GM21529 (cell line): ENCODE results near the gene APBA2.

Experiments used
- ATAC-seq: cut with Tn5 transposase; IDR thresholded peaks from one replicate; pipeline ENCODE4 v1.9.1; 2021; ENCODE audit not compliant: unreplicated experiment

The APBA2 gene

GRCh38 chr15:28895146-28895545 is 9.4 kb downstream of the APBA2 start:
- no peak for ATAC-seq

- no peak for ATAC-seq
Measured at GRCh38 chr15:28895566-28895965, 9.8 kb downstream of the APBA2 start.

- no peak for ATAC-seq
Measured at GRCh38 chr15:28896951-28897350, 11.2 kb downstream of the APBA2 start.

GRCh38 chr15:28897861-28898585 is 12.2 kb downstream of the APBA2 start:
- ATAC-seq, result no peak

- no peak for ATAC-seq
Measured at GRCh38 chr15:28899061-28899738, 13.4 kb downstream of the APBA2 start.

- no peak for ATAC-seq
Measured at GRCh38 chr15:28900041-28900891, 14.5 kb downstream of the APBA2 start.

- no peak for ATAC-seq
Measured at GRCh38 chr15:28900892-28901586, 15.3 kb downstream of the APBA2 start.

GRCh38 chr15:28901587-28901980 is 15.8 kb downstream of the APBA2 start:
- no peak for ATAC-seq

- ATAC-seq, result no peak
Measured at GRCh38 chr15:28901987-28902745, 16.4 kb downstream of the APBA2 start.

GRCh38 chr15:28902856-28903255 is 17.1 kb downstream of the APBA2 start:
- no peak for ATAC-seq

- no peak for ATAC-seq
Measured at GRCh38 chr15:28903555-28903954, 17.8 kb downstream of the APBA2 start.

- no peak for ATAC-seq
Measured at GRCh38 chr15:28904003-28904402, 18.2 kb downstream of the APBA2 start.

GRCh38 chr15:28904541-28905315 is 19.0 kb downstream of the APBA2 start:
- ATAC-seq, result no peak

- no peak for ATAC-seq
Measured at GRCh38 chr15:28907338-28907960, 21.7 kb downstream of the APBA2 start.

GRCh38 chr15:28909958-28910500 is 24.3 kb downstream of the APBA2 start:
- ATAC-seq, result no peak

GRCh38 chr15:28911310-28911931 is 25.6 kb downstream of the APBA2 start:
- no peak for ATAC-seq

GRCh38 chr15:28912422-28912821 is 26.6 kb downstream of the APBA2 start:
- ATAC-seq, result no peak

GRCh38 chr15:28913171-28913765 is 27.5 kb downstream of the APBA2 start:
- ATAC-seq, result no peak
